Activated CD8-positive, alpha-beta T cell treated with anti-CD3 and anti-CD28 coated beads for 36 hours (primary cell): ENCODE measurements around the gene LLGL1. TPM values are rescaled to one million over a fixed set of nuclear protein-coding genes. Genes with fewer than 3 reads are reported as not detected.

Experiments used
- ATAC-seq: fragments of 200-7000 bp; cut with Tn5 transposase; one replicate; pipeline ENCODE4 v1.10.0; 2021; ENCODE audit warnings: mild to moderate bottlenecking, moderate library complexity
- CTCF ChIA-PET: fragments of 350-600 bp; sonication (Branson Sonifier 250); formaldehyde crosslinking; loops from one replicate; lab custom pipeline; 2021; ENCODE audit warnings: antibody characterized with exemption; lab: Charles Lee
- POLR2A ChIA-PET: fragments of 350-600 bp; sonication (Branson Sonifier 250); formaldehyde crosslinking; loops from one replicate; lab custom pipeline; 2021; ENCODE audit warnings: antibody characterized with exemption; lab: Charles Lee
- DNase-seq: peaks from one replicate; pipeline ENCODE4 v3.0.0-alpha.2; 2020
- H3K27ac Mint-ChIP-seq: one replicate; pipeline ENCODE4 v1.8.0; 2021; ENCODE audit warnings: mild to moderate bottlenecking, mixed read lengths
- H3K27me3 Mint-ChIP-seq: one replicate; pipeline ENCODE4 v1.8.0; 2021; ENCODE audit warnings: mixed read lengths
- H3K36me3 Mint-ChIP-seq: one replicate; pipeline ENCODE4 v1.8.0; 2021; ENCODE audit warnings: low read depth, mixed read lengths
- H3K4me1 Mint-ChIP-seq: one replicate; pipeline ENCODE4 v1.8.0; 2021; ENCODE audit warnings: low read depth, mixed read lengths
- H3K4me3 Mint-ChIP-seq: one replicate; pipeline ENCODE4 v1.8.0; 2021; ENCODE audit warnings: mild to moderate bottlenecking, moderate library complexity, mixed read lengths
- H3K9me3 Mint-ChIP-seq: one replicate; pipeline ENCODE4 v1.8.0; 2021; ENCODE audit warnings: mixed read lengths
- CTCF ChIP-seq: fragments of 200-600 bp; IDR thresholded peaks from one replicate; pipeline ENCODE4 v1.8.0; 2022; ENCODE audit warnings: antibody characterized with exemption, mild to moderate bottlenecking
- intact Hi-C: fragments of 100-400 bp; cut with micrococcal nuclease; formaldehyde crosslinking; loops from one replicate; pipeline ENCODE4 v1.10.0; 2022
- total RNA-seq, 2 experiments: library from RNA; stranded (reverse); gene quantifications; one replicate each; pipeline ENCODE4 v1.2.3, GENCODE V29; 2021

The LLGL1 gene
- total RNA-seq, 2 experiments from 2014 or later, result 15.1 to 17.6 TPM

GRCh38 chr17:18277076-18277475, 51.6 kb downstream of the LLGL1 start:
- ATAC-seq (no peak), DNase-seq (no peak)
- H3K27ac Mint-ChIP-seq, result no peak overlapping the region
- H3K9me3 Mint-ChIP-seq, result no peaks in the 10 kb centered on the region
- intact Hi-C loops, result no loop called here
- H3K4me3 Mint-ChIP-seq, result no peak overlapping the region
- peaks cover 28% of the 10 kb centered on the region for H3K36me3 Mint-ChIP-seq
- no peak for TF ChIP-seq CTCF
- CTCF ChIA-PET, result no interaction called here
- POLR2A ChIA-PET, result interaction anchor here (1.0 to 1.3 kb wide), 3 partner anchors 12 to 29 kb away, joined by 3 to 4 read pairs (median 3); no protein-coding TSS in a partner anchor
- no peaks in the 10 kb centered on the region for H3K4me1 Mint-ChIP-seq
- no peaks in the 10 kb centered on the region for H3K27me3 Mint-ChIP-seq

- Mint-ChIP-seq H3K27ac (no peak overlapping the region), H3K27me3 (no peaks in the 10 kb centered on the region), H3K9me3 (no peaks in the 10 kb centered on the region), H3K36me3 (peaks cover 33% of the 10 kb centered on the region), H3K4me3 (no peak overlapping the region), H3K4me1 (no peaks in the 10 kb centered on the region)
- ATAC-seq (no peak), DNase-seq (no peak)
- intact Hi-C loops, result no loop called here
- ChIA-PET POLR2A (no interaction called here), CTCF (no interaction called here)
- TF ChIP-seq CTCF, result no peak
These were observed 53.4 kb downstream of the LLGL1 start for GRCh38 chr17:18278867-18279266.

- DNase-seq (no peak), ATAC-seq (no peak)
- TF ChIP-seq CTCF, result no peak
- Mint-ChIP-seq H3K36me3 (peaks cover 38% of the 10 kb centered on the region), H3K27me3 (no peaks in the 10 kb centered on the region), H3K27ac (no peak overlapping the region), H3K9me3 (no peaks in the 10 kb centered on the region), H3K4me3 (no peak overlapping the region), H3K4me1 (no peaks in the 10 kb centered on the region)
- POLR2A ChIA-PET, result no interaction called here
- CTCF ChIA-PET, result interaction anchor here (1.3 kb wide), 1 partner anchor 61 kb away, joined by 3 read pairs; no protein-coding TSS in a partner anchor
- intact Hi-C loops, result no loop called here
These were observed 54.8 kb downstream of the LLGL1 start for GRCh38 chr17:18280249-18280648.

- POLR2A ChIA-PET, result interaction anchor here (0.7 to 0.9 kb wide), 2 partner anchors 14 kb away, joined by 3 read pairs; no protein-coding TSS in a partner anchor
- intact Hi-C loops, result no loop called here
- Mint-ChIP-seq H3K9me3 (no peaks in the 10 kb centered on the region), H3K27ac (no peak overlapping the region), H3K4me1 (no peaks in the 10 kb centered on the region), H3K27me3 (no peaks in the 10 kb centered on the region), H3K4me3 (no peak overlapping the region), H3K36me3 (peaks cover 41% of the 10 kb centered on the region)
- DNase-seq, result no peak
- CTCF ChIA-PET, result interaction anchor here (1.3 kb wide), 1 partner anchor 62 kb away, joined by 3 read pairs; no protein-coding TSS in a partner anchor
- no peak for ATAC-seq
- no peak for TF ChIP-seq CTCF
These were observed 55.4 kb downstream of the LLGL1 start for GRCh38 chr17:18280766-18281371.

GRCh38 chr17:18281788-18282187, 56.4 kb downstream of the LLGL1 start:
- CTCF ChIA-PET, result no interaction called here

More at GRCh38 chr17:18281788-18282187, 56.4 kb downstream of the LLGL1 start:
- no peaks in the 10 kb centered on the region for H3K4me1 Mint-ChIP-seq
- no peak for DNase-seq
- intact Hi-C loops, result no loop called here
- H3K27ac Mint-ChIP-seq, result no peak overlapping the region
- H3K4me3 Mint-ChIP-seq, result no peak overlapping the region
- H3K36me3 Mint-ChIP-seq, result peaks cover 39% of the 10 kb centered on the region
- no peak for TF ChIP-seq CTCF
- POLR2A ChIA-PET, result interaction anchor here (0.7 kb wide), 1 partner anchor 15 kb away, joined by 3 read pairs; no protein-coding TSS in a partner anchor
- no peak for ATAC-seq
- H3K27me3 Mint-ChIP-seq, result no peaks in the 10 kb centered on the region
- no peaks in the 10 kb centered on the region for H3K9me3 Mint-ChIP-seq
